Measurements from ENCODE around the gene UBE4B. TPM values are rescaled to one million over a fixed set of nuclear protein-coding genes. Genes with fewer than 3 reads are reported as not detected.

Gene UBE4B
- total RNA-seq, 1 experiment from 2014 or later = 31.2 TPM

DNA sequence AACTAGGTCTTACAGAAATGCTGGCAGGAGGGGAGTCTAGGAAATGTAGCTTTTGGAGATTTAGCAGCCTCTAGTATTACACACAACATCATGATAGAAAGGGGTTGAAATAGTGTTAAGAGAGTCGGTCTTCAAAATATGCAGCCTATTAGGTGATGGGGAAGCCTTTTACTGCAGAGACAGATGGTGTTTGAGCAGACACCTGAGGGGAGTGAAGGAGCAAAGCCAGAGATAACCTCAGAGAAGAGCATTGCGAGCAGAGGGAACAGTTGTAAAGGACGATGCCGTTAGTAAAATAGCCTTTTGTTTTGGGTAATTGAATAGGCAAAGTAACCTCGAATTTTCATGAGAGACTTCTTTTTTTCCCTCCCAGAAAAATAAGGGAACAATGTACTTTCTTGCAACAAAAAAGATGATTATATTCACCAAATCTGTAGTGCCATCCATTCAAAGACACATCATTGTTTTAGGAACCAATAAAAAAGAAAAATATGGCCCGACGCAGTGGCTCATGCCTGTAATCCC, 111.3 kb downstream of the UBE4B start:
- Mint-ChIP-seq H3K4me1 (ENCODE audit: insufficient read depth, unreplicated experiment) (no peaks in the 10 kb centered on the region), H3K27me3 (ENCODE audit: insufficient read depth, unreplicated experiment) (no peaks in the 10 kb centered on the region), H3K4me3 (ENCODE audit: unreplicated experiment) (no peak overlapping the region), H3K36me3 (ENCODE audit: insufficient read depth, unreplicated experiment) (peaks cover 36% of the 10 kb centered on the region), H3K9me3 (ENCODE audit: unreplicated experiment) (no peaks in the 10 kb centered on the region), H3K27ac (ENCODE audit: low read depth, unreplicated experiment) (peak overlapping the region; percentile 49)
- DNase-seq (ENCODE audit: unreplicated experiment) = no peak
- POLR2A ChIA-PET = no interaction called here
- intact Hi-C loops (cut with micrococcal nuclease) = no loop called here
- TF ChIP-seq, protein P1, sequence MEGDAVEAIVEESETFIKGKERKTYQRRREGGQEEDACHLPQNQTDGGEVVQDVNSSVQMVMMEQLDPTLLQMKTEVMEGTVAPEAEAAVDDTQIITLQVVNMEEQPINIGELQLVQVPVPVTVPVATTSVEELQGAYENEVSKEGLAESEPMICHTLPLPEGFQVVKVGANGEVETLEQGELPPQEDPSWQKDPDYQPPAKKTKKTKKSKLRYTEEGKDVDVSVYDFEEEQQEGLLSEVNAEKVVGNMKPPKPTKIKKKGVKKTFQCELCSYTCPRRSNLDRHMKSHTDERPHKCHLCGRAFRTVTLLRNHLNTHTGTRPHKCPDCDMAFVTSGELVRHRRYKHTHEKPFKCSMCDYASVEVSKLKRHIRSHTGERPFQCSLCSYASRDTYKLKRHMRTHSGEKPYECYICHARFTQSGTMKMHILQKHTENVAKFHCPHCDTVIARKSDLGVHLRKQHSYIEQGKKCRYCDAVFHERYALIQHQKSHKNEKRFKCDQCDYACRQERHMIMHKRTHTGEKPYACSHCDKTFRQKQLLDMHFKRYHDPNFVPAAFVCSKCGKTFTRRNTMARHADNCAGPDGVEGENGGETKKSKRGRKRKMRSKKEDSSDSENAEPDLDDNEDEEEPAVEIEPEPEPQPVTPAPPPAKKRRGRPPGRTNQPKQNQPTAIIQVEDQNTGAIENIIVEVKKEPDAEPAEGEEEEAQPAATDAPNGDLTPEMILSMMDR (IDR thresholded peaks at IDR 0.05; ENCODE audit: unreplicated experiment) = no peak
- BruUV-seq (replicated peaks) = no TSS peak
- CTCF ChIA-PET = no interaction called here

GRCh38 chr1:10146391-10146790, 113.6 kb downstream of the UBE4B start:
- H3K27ac Mint-ChIP-seq (ENCODE audit: low read depth, unreplicated experiment) = no peak overlapping the region
- ChIA-PET POLR2A (no interaction called here), CTCF (no interaction called here)
- no peaks in the 10 kb centered on the region for H3K27me3 Mint-ChIP-seq (ENCODE audit: insufficient read depth, unreplicated experiment)
- BruUV-seq (replicated peaks) = no TSS peak
- no peaks in the 10 kb centered on the region for H3K4me1 Mint-ChIP-seq (ENCODE audit: insufficient read depth, unreplicated experiment)
- no peak overlapping the region for H3K4me3 Mint-ChIP-seq (ENCODE audit: unreplicated experiment)
- no peak for DNase-seq (ENCODE audit: unreplicated experiment)
- intact Hi-C loops (cut with micrococcal nuclease) = no loop called here
- peaks cover 54% of the 10 kb centered on the region for H3K36me3 Mint-ChIP-seq (ENCODE audit: insufficient read depth, unreplicated experiment)
- TF ChIP-seq, protein P1 (IDR thresholded peaks at IDR 0.05; ENCODE audit: unreplicated experiment) = no peak
- no peaks in the 10 kb centered on the region for H3K9me3 Mint-ChIP-seq (ENCODE audit: unreplicated experiment)

- peaks cover 62% of the 10 kb centered on the region for H3K36me3 Mint-ChIP-seq (ENCODE audit: insufficient read depth, unreplicated experiment)
- H3K4me3 Mint-ChIP-seq (ENCODE audit: unreplicated experiment) = no peak overlapping the region
- no TSS peak for BruUV-seq (replicated peaks)
- POLR2A ChIA-PET = no interaction called here
- H3K9me3 Mint-ChIP-seq (ENCODE audit: unreplicated experiment) = no peaks in the 10 kb centered on the region
- intact Hi-C loops (cut with micrococcal nuclease) = no loop called here
- no peak for DNase-seq (ENCODE audit: unreplicated experiment)
- CTCF ChIA-PET = interaction anchor here (0.6 kb wide), 1 partner anchor 138 kb away, joined by 3 read pairs; no protein-coding TSS in a partner anchor
- no peaks in the 10 kb centered on the region for H3K4me1 Mint-ChIP-seq (ENCODE audit: insufficient read depth, unreplicated experiment)
- no peak overlapping the region for H3K27ac Mint-ChIP-seq (ENCODE audit: low read depth, unreplicated experiment)
- TF ChIP-seq, protein P1 (IDR thresholded peaks at IDR 0.05; ENCODE audit: unreplicated experiment) = no peak
- H3K27me3 Mint-ChIP-seq (ENCODE audit: insufficient read depth, unreplicated experiment) = no peaks in the 10 kb centered on the region
These were observed 116.5 kb downstream of the UBE4B start for GRCh38 chr1:10149231-10149630.

GRCh38 chr1:10152709-10153284, 120.0 kb downstream of the UBE4B start:
- intact Hi-C loops (cut with micrococcal nuclease) = loop anchor here (1.0 to 2.0 kb wide), 2 partner anchors 118 to 202 kb away; no protein-coding TSS in a partner anchor
- DNase-seq (ENCODE audit: unreplicated experiment) = peak; percentile 61
- ChIA-PET CTCF (interaction anchor here (0.6 to 1.3 kb wide), 8 partner anchors 14 to 278 kb away, joined by 3 to 9 read pairs (median 4); no protein-coding TSS in a partner anchor), POLR2A (interaction anchor here (0.7 kb wide), 1 partner anchor 730 kb away, joined by 3 read pairs; no protein-coding TSS in a partner anchor)
- no peak overlapping the region for H3K4me3 Mint-ChIP-seq (ENCODE audit: unreplicated experiment)
- H3K27ac Mint-ChIP-seq (ENCODE audit: low read depth, unreplicated experiment) = no peak overlapping the region
- TF ChIP-seq, protein P1 (IDR thresholded peaks at IDR 0.05; ENCODE audit: unreplicated experiment) = peak; percentile 64
- BruUV-seq (replicated peaks) = no TSS peak
- H3K4me1 Mint-ChIP-seq (ENCODE audit: insufficient read depth, unreplicated experiment) = no peaks in the 10 kb centered on the region
- no peaks in the 10 kb centered on the region for H3K9me3 Mint-ChIP-seq (ENCODE audit: unreplicated experiment)
- H3K36me3 Mint-ChIP-seq (ENCODE audit: insufficient read depth, unreplicated experiment) = peaks cover 69% of the 10 kb centered on the region
- no peaks in the 10 kb centered on the region for H3K27me3 Mint-ChIP-seq (ENCODE audit: insufficient read depth, unreplicated experiment)

All from MCF 10A (cell line).